Esophagus squamous epithelium (tissue), 4 donors: ENCODE data around the gene NMRK2.

Source experiments
- POLR2A ChIP-seq, 4 donors: fragments of 450-650 bp; IDR thresholded peaks; one replicate each; pipeline ENCODE4 v1.6.1; 2017; ENCODE audit warnings: antibody characterized with exemption in 4 of 4, mild to moderate bottlenecking in 4 of 4, moderate library complexity in 3 of 4
- TF ChIP-seq, protein P1 (sequence below), 6 experiments: fragments of 450-650 bp in 4 of 6; fragments of 200-600 bp in 2 of 6; sonication (generic) in 2 of 6; IDR thresholded peaks; one replicate each; pipeline ENCODE4 v1.5.1; 2016 to 2019; ENCODE audit warnings: antibody characterized with exemption in 6 of 6, mild to moderate bottlenecking in 4 of 6, moderate library complexity in 4 of 6

DNA sequence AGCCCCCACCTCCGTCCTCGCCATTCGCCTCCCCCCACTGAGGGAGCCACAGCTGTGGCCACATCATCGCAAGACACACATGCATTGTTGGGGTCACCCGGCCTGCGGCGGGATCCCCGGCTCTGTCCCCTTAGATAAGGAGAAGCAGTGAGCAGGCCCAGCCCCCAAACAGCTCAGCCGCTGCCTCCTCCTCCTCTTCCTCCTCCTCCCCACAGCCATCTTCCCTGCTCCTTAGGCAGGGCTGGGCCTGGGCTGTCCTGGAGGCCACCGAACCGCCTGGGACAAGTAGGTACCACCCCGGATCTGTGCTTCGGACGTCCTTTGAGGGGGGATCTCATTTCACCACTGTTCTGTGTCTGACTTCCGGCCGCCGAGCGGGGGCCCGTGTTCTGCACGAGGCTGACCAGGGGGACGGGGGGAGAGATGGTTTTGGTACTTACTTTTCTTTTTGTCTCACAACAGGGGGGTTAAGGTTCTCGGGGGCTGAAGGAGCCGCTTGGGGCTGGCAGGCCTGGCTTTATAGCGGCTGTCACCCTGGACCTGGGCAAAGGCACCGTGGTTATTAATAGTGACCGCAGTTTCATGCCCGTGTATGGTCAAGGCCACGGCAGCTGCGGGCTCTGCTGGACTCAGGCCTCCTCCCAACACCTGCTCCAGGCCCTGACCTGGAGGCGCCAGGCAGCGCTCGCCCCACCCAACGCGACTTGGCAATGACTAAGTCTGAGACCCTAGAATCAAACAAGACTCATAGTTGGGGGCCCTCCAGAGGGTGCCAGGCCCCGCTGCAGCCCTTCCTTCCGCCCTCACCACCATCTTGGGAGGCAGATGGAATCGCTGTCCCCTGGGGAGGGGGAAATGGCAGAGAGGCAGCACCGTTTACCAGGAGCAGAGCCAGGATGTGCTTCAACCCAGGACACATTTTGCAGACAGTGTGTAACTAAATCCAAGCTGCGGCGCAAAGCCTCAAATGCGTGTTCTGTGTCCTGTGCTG is 18.3 kb downstream of the NMRK2 start:
- TF ChIP-seq, protein P1, sequence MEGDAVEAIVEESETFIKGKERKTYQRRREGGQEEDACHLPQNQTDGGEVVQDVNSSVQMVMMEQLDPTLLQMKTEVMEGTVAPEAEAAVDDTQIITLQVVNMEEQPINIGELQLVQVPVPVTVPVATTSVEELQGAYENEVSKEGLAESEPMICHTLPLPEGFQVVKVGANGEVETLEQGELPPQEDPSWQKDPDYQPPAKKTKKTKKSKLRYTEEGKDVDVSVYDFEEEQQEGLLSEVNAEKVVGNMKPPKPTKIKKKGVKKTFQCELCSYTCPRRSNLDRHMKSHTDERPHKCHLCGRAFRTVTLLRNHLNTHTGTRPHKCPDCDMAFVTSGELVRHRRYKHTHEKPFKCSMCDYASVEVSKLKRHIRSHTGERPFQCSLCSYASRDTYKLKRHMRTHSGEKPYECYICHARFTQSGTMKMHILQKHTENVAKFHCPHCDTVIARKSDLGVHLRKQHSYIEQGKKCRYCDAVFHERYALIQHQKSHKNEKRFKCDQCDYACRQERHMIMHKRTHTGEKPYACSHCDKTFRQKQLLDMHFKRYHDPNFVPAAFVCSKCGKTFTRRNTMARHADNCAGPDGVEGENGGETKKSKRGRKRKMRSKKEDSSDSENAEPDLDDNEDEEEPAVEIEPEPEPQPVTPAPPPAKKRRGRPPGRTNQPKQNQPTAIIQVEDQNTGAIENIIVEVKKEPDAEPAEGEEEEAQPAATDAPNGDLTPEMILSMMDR (IDR thresholded peaks at IDR 0.05): no peak
- TF ChIP-seq POLR2A (IDR thresholded peaks at IDR 0.05): no peak
